A549 (cell line): Measurements from ENCODE around the gene S100A1. TPM values are rescaled to one million over a fixed set of nuclear protein-coding genes. Genes with fewer than 3 reads are reported as not detected.

Experiments used
- ATAC-seq, 2 experiments: fragments of 200-7000 bp in 1 of 2; fragments of >200 bp in 1 of 2; cut with Nextera tagmentation in 1 of 2; cut with Tn5 transposase in 1 of 2; 3 replicates each; pipeline versions ENCODE4 v1.8.0 to v1.9.1; 2018 to 2020; ENCODE audit warnings: mild to moderate bottlenecking in 1 of 2, moderate library complexity in 1 of 2
- CTCF ChIA-PET: fragments of 300-600 bp; sonication (Branson Sonifier 250); formaldehyde crosslinking; extraction: SDS; loops from one replicate; lab custom pipeline; 2021; ENCODE audit warnings: antibody characterized with exemption, inconsistent platforms; lab: Yijun Ruan, JAX
- POLR2A ChIA-PET: fragments of 350-600 bp; formaldehyde crosslinking; extraction: SDS; loops from one replicate; lab custom pipeline; 2021; ENCODE audit warnings: antibody characterized with exemption, inconsistent platforms; lab: Yijun Ruan, JAX
- DNase-seq, 2 experiments: peaks; one replicate each; pipeline versions ENCODE4 v3.0.0 to v3.0.0-alpha.2; 2011 to 2016; ENCODE audit warnings: low read depth in 1 of 2, low spot score in 1 of 2
- FAIRE-seq: peaks from 2 replicates; lab custom pipeline; 2011; peaks lifted over from hg19 to GRCh38; lab: Jason Lieb, UNC
- H3K27ac ChIP-seq, 2 experiments: fragments of >200 bp; sonication (Bioruptor Twin); formaldehyde crosslinking; 3 replicates each; pipeline ENCODE4 v1.5.1; 2016 to 2017
- H3K4me1 ChIP-seq: fragments of >200 bp; sonication (Bioruptor Twin); formaldehyde crosslinking; 3 replicates; pipeline ENCODE4 v1.6.1; 2016
- H3K4me2 ChIP-seq: fragments of >200 bp; sonication (Bioruptor Twin); formaldehyde crosslinking; 3 replicates; pipeline ENCODE4 v1.6.1; 2016
- H3K4me3 ChIP-seq: fragments of >200 bp; sonication (Bioruptor Twin); formaldehyde crosslinking; 3 replicates; pipeline ENCODE4 v1.5.1; 2016
- H3K9me3 ChIP-seq: fragments of >200 bp; sonication (Bioruptor Twin); formaldehyde crosslinking; 3 replicates; pipeline ENCODE4 v1.6.1; 2016
- CBX8 ChIP-seq: fragments of 200-600 bp; sonication (generic); IDR thresholded peaks from 2 replicates; pipeline ENCODE4 v1.6.1; 2016
- CEBPB ChIP-seq, 2 experiments: fragments of >200 bp in 1 of 2; sonication (Bioruptor Twin) in 1 of 2; formaldehyde crosslinking in 1 of 2; IDR thresholded peaks; 2 replicates each; pipeline ENCODE4 v1.6.1; 2012 to 2016
- EHMT2 ChIP-seq: fragments of 200-600 bp; sonication (generic); IDR thresholded peaks from 2 replicates; pipeline ENCODE4 v1.6.1; 2016; ENCODE audit warnings: antibody characterized with exemption, low read depth, mild to moderate bottlenecking, moderate library complexity
- ESRRA ChIP-seq: fragments of 150-350 bp; IDR thresholded peaks from 2 replicates; pipeline ENCODE4 v1.6.1; 2014; ENCODE audit warnings: mild to moderate bottlenecking, low read length, borderline replicate concordance
- FOSB ChIP-seq: fragments of 250-450 bp; sonication (Bioruptor Pico); IDR thresholded peaks from 2 replicates; pipeline ENCODE4 v1.5.0; 2020; ENCODE audit warnings: mild to moderate bottlenecking, moderate library complexity
- FOSL2 ChIP-seq, 2 experiments: fragments of 450-650 bp in 1 of 2; fragments of >200 bp in 1 of 2; sonication (Bioruptor Twin) in 1 of 2; formaldehyde crosslinking; IDR thresholded peaks; 2 replicates each; pipeline versions ENCODE4 v1.5.0 to v1.6.1; 2016 to 2020; ENCODE audit warnings: mild to moderate bottlenecking in 1 of 2, moderate library complexity in 1 of 2
- FOXS1 ChIP-seq: fragments of 250-450 bp; sonication (Bioruptor Pico); IDR thresholded peaks from 2 replicates; pipeline ENCODE4 v1.5.0; 2020; ENCODE audit warnings: mild to moderate bottlenecking, moderate library complexity
- HEYL ChIP-seq: fragments of 250-450 bp; sonication (Bioruptor Pico); IDR thresholded peaks from 2 replicates; pipeline ENCODE4 v1.8.0; 2021; ENCODE audit warnings: mild to moderate bottlenecking, moderate library complexity
- HOXA7 ChIP-seq: fragments of 250-450 bp; sonication (Bioruptor Pico); IDR thresholded peaks from 2 replicates; pipeline ENCODE4 v1.5.0; 2020; ENCODE audit warnings: mild to moderate bottlenecking, moderate library complexity
- HOXB5 ChIP-seq: fragments of 250-450 bp; sonication (Bioruptor Pico); IDR thresholded peaks from 2 replicates; pipeline ENCODE4 v1.5.0; 2020; ENCODE audit warnings: mild to moderate bottlenecking, moderate library complexity
- JUN ChIP-seq, 2 experiments: fragments of >200 bp; sonication (Bioruptor Twin); formaldehyde crosslinking; IDR thresholded peaks; 2 replicates in 1 of 2; 3 replicates in 1 of 2; pipeline ENCODE4 v1.6.1; 2016 to 2017
- KDM1A ChIP-seq: fragments of 200-600 bp; sonication (generic); IDR thresholded peaks from 2 replicates; pipeline ENCODE4 v1.6.1; 2016; ENCODE audit warnings: low read depth, mild to moderate bottlenecking
- NR3C1 ChIP-seq: fragments of >200 bp; sonication (Bioruptor Twin); formaldehyde crosslinking; IDR thresholded peaks from 3 replicates; pipeline ENCODE4 v1.6.1; 2017
- POLR2AphosphoS2 ChIP-seq: conservative IDR thresholded peaks from 2 replicates; pipeline ENCODE4 v1.6.1; 2012; ENCODE audit warnings: low read length, improper control_type of control experiment, inconsistent platforms
- RARB ChIP-seq: fragments of 250-450 bp; sonication (Bioruptor Pico); IDR thresholded peaks from 2 replicates; pipeline ENCODE4 v1.8.0; 2021; ENCODE audit warnings: mild to moderate bottlenecking, moderate library complexity
- RCOR1 ChIP-seq: fragments of 150-350 bp; IDR thresholded peaks from 2 replicates; pipeline ENCODE4 v1.6.1; 2014; ENCODE audit warnings: antibody characterized with exemption, low read length, low read depth
- TFCP2L1 ChIP-seq: fragments of 250-450 bp; sonication (Bioruptor Pico); IDR thresholded peaks from 2 replicates; pipeline ENCODE4 v1.5.0; 2021; ENCODE audit warnings: mild to moderate bottlenecking
- WGBS: methylation state at CpG from one replicate; pipeline ENCODE4 v1.1.6; 2017; ENCODE audit errors: missing lambda C conversion rate; 5-methylcytosine and 5-hydroxymethylcytosine counted together
- polyA plus RNA-seq, 4 experiments: library from polyadenylated mRNA; depleted of rRNA in 3 of 4; stranded (reverse); fragments of >200 nt; fragmentation: RNase III in 1 of 4; extraction: RNeasy Plus Mini Kit Qiagen cat#74134 plus additional on column Dnase treatment in 1 of 4; gene quantifications; 2 replicates in 3 of 4; 3 replicates in 1 of 4; pipeline ENCODE4 v1.2.3, GENCODE V29; 2011 to 2017
- TF ChIP-seq, protein P1 (sequence below): fragments of 150-350 bp; IDR thresholded peaks from 2 replicates; pipeline ENCODE4 v1.6.1; 2014; ENCODE audit warnings: low read depth, mild to moderate bottlenecking, low read length
- TF ChIP-seq, protein P2 (sequence below): IDR thresholded peaks from 2 replicates; pipeline ENCODE4 v1.6.1; 2012
- TF ChIP-seq, protein P3 (sequence below): IDR thresholded peaks from 2 replicates; pipeline ENCODE4 v1.6.1; 2012; ENCODE audit warnings: low read depth, borderline replicate concordance
- TF ChIP-seq, protein P4 (sequence below): fragments of 250-450 bp; sonication (Bioruptor Pico); IDR thresholded peaks from 2 replicates; pipeline ENCODE4 v1.5.0; 2020; ENCODE audit warnings: low read depth, mild to moderate bottlenecking, moderate library complexity
- TF ChIP-seq, protein P5 (sequence below): fragments of 250-450 bp; sonication (Bioruptor Pico); IDR thresholded peaks from 2 replicates; pipeline ENCODE4 v1.5.0; 2021; ENCODE audit warnings: mild to moderate bottlenecking, moderate library complexity, borderline replicate concordance
- TF ChIP-seq, protein P6 (sequence below): fragments of >200 bp; sonication (Bioruptor Twin); formaldehyde crosslinking; IDR thresholded peaks from 3 replicates; pipeline ENCODE4 v1.6.1; 2016

The S100A1 gene
- polyA plus RNA-seq, 2 of the 4 experiments (the other 2 are of a cell fraction): 0.59 to 0.97 TPM

DNA sequence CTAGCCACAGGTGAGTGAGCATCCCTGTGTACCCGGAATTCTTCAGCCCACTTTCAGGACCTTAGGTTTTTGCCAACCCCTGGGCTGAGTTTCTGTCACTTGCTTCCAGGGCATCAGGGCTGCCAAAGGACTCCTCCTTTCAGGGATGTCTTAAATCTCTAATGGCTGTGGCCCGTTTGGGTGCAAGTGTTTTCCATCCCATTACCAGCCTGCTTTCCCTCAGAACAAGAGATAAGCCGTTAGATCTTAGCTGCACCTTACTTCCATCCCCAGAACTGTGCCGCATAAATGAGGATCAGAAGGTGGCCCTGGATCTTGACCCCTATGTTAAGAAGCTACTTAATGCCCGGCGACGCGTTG is 30.9 kb downstream of the S100A1 start:
- FAIRE-seq (no peak), DNase-seq (no peak), ATAC-seq (peak; percentile 5 to 6; a peak in 4 of 6 replicates)
- ChIA-PET CTCF (interaction anchor here (0.7 to 2.1 kb wide), 10 partner anchors 9 to 307 kb away, joined by 3 to 14 read pairs (median 4); partner anchors contain the start of gene S100A13), POLR2A (interaction anchor here (0.8 to 1.6 kb wide), 5 partner anchors 11 to 331 kb away, joined by 3 to 4 read pairs (median 4); partner anchors contain the start of genes CHTOP, CREB3L4 and S100A6)
- peak overlapping the region; percentile 69 for H3K4me3 ChIP-seq
- H3K4me2 ChIP-seq: peak overlapping the region; percentile 89
- peaks cover 12% of the 10 kb centered on the region; the same call in 2 of the 3 replicates for H3K4me1 ChIP-seq
- no peaks in the 10 kb centered on the region for H3K9me3 ChIP-seq
- H3K27ac ChIP-seq: peak overlapping the region; percentile 86 to 94
- no peak for TF ChIP-seq EHMT2
- TF ChIP-seq HOXB5 (CRISPR knock-in tag): no peak
- TF ChIP-seq, protein P1, sequence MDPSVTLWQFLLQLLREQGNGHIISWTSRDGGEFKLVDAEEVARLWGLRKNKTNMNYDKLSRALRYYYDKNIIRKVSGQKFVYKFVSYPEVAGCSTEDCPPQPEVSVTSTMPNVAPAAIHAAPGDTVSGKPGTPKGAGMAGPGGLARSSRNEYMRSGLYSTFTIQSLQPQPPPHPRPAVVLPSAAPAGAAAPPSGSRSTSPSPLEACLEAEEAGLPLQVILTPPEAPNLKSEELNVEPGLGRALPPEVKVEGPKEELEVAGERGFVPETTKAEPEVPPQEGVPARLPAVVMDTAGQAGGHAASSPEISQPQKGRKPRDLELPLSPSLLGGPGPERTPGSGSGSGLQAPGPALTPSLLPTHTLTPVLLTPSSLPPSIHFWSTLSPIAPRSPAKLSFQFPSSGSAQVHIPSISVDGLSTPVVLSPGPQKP: no peak
- no peak for TF ChIP-seq RCOR1
- TF ChIP-seq, protein P2, sequence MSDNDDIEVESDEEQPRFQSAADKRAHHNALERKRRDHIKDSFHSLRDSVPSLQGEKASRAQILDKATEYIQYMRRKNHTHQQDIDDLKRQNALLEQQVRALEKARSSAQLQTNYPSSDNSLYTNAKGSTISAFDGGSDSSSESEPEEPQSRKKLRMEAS: no peak
- TF ChIP-seq, protein P3, sequence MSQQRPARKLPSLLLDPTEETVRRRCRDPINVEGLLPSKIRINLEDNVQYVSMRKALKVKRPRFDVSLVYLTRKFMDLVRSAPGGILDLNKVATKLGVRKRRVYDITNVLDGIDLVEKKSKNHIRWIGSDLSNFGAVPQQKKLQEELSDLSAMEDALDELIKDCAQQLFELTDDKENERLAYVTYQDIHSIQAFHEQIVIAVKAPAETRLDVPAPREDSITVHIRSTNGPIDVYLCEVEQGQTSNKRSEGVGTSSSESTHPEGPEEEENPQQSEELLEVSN: no peak
- TF ChIP-seq TFCP2L1 (CRISPR knock-in tag): no peak
- no peak for TF ChIP-seq POLR2AphosphoS2
- TF ChIP-seq CEBPB (IDR thresholded peaks at IDR 0.05): no peak
- WGBS: 44% methylated on average over 8 of the region's 8 CpGs

DNA sequence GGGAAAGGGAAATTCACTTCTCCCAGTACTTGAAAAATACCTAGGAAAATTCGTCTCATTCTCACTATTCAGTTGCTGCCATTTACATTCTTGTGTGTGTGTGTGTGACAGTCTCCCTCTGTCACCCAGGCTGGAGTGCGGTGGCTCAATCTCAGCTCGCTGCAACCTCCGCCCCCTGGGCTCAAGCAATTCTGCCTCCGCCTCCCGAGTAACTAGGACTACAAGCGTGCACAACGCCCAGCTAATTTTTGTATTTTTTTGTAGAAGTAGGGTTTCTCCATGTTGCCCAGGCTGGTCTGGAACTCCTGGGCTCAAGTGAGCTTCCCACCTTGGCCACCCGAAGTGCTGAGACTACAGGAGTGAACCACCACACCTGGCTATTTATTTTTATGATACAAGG is 31.4 kb downstream of the S100A1 start:
- ATAC-seq (no peak), DNase-seq (no peak), FAIRE-seq (no peak)
- Histone ChIP-seq H3K4me3 (peak overlapping the region; percentile 69), H3K4me2 (peak overlapping the region; percentile 89), H3K4me1 (peaks cover 12% of the 10 kb centered on the region; the same call in 2 of the 3 replicates), H3K9me3 (no peaks in the 10 kb centered on the region), H3K27ac (no peak overlapping the region)
- WGBS: 91% methylated on average over 9 of the region's 9 CpGs
- ChIA-PET CTCF (interaction anchor here (0.6 to 2.1 kb wide), 9 partner anchors 10 to 688 kb away, joined by 3 to 14 read pairs (median 5); partner anchors contain the start of gene S100A13), POLR2A (interaction anchor here (1.0 to 1.6 kb wide), 3 partner anchors 26 to 331 kb away, joined by 3 to 4 read pairs (median 4); partner anchors contain the start of genes CHTOP and S100A6)
- TF ChIP-seq FOXS1 (CRISPR knock-in tag): no peak
- TF ChIP-seq NR3C1: no peak
- TF ChIP-seq, protein P4, sequence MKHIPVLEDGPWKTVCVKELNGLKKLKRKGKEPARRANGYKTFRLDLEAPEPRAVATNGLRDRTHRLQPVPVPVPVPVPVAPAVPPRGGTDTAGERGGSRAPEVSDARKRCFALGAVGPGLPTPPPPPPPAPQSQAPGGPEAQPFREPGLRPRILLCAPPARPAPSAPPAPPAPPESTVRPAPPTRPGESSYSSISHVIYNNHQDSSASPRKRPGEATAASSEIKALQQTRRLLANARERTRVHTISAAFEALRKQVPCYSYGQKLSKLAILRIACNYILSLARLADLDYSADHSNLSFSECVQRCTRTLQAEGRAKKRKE: no peak
- no peak for TF ChIP-seq KDM1A
- TF ChIP-seq, protein P5, sequence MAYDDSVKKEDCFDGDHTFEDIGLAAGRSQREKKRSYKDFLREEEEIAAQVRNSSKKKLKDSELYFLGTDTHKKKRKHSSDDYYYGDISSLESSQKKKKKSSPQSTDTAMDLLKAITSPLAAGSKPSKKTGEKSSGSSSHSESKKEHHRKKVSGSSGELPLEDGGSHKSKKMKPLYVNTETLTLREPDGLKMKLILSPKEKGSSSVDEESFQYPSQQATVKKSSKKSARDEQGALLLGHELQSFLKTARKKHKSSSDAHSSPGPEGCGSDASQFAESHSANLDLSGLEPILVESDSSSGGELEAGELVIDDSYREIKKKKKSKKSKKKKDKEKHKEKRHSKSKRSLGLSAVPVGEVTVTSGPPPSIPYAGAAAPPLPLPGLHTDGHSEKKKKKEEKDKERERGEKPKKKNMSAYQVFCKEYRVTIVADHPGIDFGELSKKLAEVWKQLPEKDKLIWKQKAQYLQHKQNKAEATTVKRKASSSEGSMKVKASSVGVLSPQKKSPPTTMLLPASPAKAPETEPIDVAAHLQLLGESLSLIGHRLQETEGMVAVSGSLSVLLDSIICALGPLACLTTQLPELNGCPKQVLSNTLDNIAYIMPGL (CRISPR knock-in tag): no peak

DNA sequence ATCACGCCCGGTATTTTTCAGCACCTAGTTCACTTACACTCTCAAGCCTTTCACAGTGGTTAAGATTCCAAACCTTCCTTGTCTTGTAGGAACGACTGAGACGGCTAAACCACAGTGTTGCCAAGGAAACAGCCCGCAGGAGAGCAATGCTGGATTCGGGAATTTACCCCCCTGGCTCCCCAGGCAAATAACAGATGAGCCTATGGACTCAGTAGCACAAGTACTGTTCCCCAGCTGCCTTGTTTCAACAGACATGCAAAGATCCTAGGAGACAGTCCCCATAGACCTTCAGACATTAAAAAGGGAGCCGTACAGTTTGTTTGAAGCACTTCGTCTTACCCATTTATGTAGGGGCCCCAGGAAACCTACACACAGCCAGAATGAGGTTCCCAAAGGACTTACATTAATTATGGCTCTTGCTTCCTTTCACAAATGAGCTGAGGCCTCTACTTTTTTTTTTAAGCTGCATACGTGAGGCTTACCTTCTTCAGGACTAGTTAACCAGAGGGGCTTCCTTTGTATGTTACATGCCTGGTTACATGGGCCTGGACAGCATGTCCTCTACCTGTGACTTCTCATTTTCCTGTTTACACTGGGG is 33.0 kb downstream of the S100A1 start:
- DNase-seq: no peak
- H3K4me2 ChIP-seq: no peak overlapping the region
- no peak for TF ChIP-seq HEYL
- TF ChIP-seq, protein P6, sequence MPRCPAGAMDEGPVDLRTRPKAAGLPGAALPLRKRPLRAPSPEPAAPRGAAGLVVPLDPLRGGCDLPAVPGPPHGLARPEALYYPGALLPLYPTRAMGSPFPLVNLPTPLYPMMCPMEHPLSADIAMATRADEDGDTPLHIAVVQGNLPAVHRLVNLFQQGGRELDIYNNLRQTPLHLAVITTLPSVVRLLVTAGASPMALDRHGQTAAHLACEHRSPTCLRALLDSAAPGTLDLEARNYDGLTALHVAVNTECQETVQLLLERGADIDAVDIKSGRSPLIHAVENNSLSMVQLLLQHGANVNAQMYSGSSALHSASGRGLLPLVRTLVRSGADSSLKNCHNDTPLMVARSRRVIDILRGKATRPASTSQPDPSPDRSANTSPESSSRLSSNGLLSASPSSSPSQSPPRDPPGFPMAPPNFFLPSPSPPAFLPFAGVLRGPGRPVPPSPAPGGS: no peak
- TF ChIP-seq CEBPB (IDR thresholded peaks at IDR 0.05): no peak
- TF ChIP-seq KDM1A: no peak
- no peak for TF ChIP-seq ESRRA
- TF ChIP-seq RARB (CRISPR knock-in tag): peak; percentile 14; the same call in 1 of the 2 replicates
- 0 out of 2 replicates have a peak, but pooled peaks have one; percentile 60 for TF ChIP-seq FOSB (CRISPR knock-in tag)
- TF ChIP-seq, protein P2: no peak
- peak; percentile 88; the same call in 1 of the 2 replicates for TF ChIP-seq POLR2AphosphoS2
- no peak for TF ChIP-seq CBX8
- TF ChIP-seq HOXA7 (CRISPR knock-in tag): peak; percentile 63
- TF ChIP-seq FOSL2 (IDR thresholded peaks at IDR 0.05): no peak
- TF ChIP-seq FOSL2 (CRISPR knock-in tag; IDR thresholded peaks at IDR 0.05): no peak
- TF ChIP-seq HOXB5 (CRISPR knock-in tag): no peak
- 0 out of 5 replicates have a peak, but pooled peaks have one; percentile 24 to 44 for TF ChIP-seq JUN (IDR thresholded peaks at IDR 0.05)
- ChIA-PET CTCF (interaction anchor here (0.8 to 1.9 kb wide), 3 partner anchors 11 to 150 kb away, joined by 4 to 8 read pairs (median 6); partner anchors contain the start of genes S100A1 and S100A13), POLR2A (interaction anchor here (0.6 to 1.2 kb wide), 2 partner anchors 27 to 122 kb away, joined by 3 to 4 read pairs; partner anchors contain the start of gene CHTOP)
- ATAC-seq: no peak
- FAIRE-seq: no peak
- H3K4me1 ChIP-seq: peaks cover 12% of the 10 kb centered on the region; the same call in 2 of the 3 replicates
- H3K9me3 ChIP-seq: no peaks in the 10 kb centered on the region
- WGBS: 79% methylated on average over 8 of the region's 9 CpGs
- no peak overlapping the region for H3K27ac ChIP-seq
- no peak overlapping the region for H3K4me3 ChIP-seq
